HFFc6 (cell line): ENCODE data around the gene HIPK2. TPM values are rescaled to one million over a fixed set of nuclear protein-coding genes. Genes with fewer than 3 reads are reported as not detected.
A peak's percentile ranks its signal among the peaks of the same experiment; 100 is the strongest.
"Not testable (repeated sequence)": the region's sequence is repeated elsewhere in the genome, so short reads cannot be mapped to it uniquely, and the experiment has no call there.

Experiments
- DNase-seq: peaks from one replicate; pipeline ENCODE4 v3.0.0-alpha.2; 2018
- H3K27ac Mint-ChIP-seq: 2 replicates; pipeline ENCODE4 v1.8.0; 2020; ENCODE audit warnings: mild to moderate bottlenecking, mixed read lengths
- H3K27me3 Mint-ChIP-seq: 2 replicates; pipeline ENCODE4 v1.8.0; 2021; ENCODE audit warnings: mild to moderate bottlenecking, moderate library complexity, mixed read lengths; ENCODE audit not compliant: insufficient read depth
- H3K36me3 Mint-ChIP-seq: 2 replicates; pipeline ENCODE4 v1.8.0; 2021; ENCODE audit warnings: low read depth, mixed read lengths
- H3K4me1 Mint-ChIP-seq: 2 replicates; pipeline ENCODE4 v1.8.0; 2020; ENCODE audit warnings: low read depth, mixed read lengths
- H3K4me3 Mint-ChIP-seq: 2 replicates; pipeline ENCODE4 v1.8.0; 2020; ENCODE audit warnings: mild to moderate bottlenecking, moderate library complexity, mixed read lengths
- H3K9me3 Mint-ChIP-seq: 2 replicates; pipeline ENCODE4 v1.8.0; 2020; ENCODE audit warnings: mild to moderate bottlenecking, mixed read lengths
- total RNA-seq, 6 experiments: library from RNA; stranded (reverse); fragmentation: NEBNext Ultra II Directional; extraction: Animal tissue kit (Norgen Biotek cat#: 25700); gene quantifications; 2 replicates in 1 of 6; 3 replicates in 5 of 6; pipeline ENCODE4 v1.2.3, GENCODE V29; 2021
- TF ChIP-seq, protein P1 (sequence below): fragments of 200-600 bp; sonication (generic); IDR thresholded peaks from 2 replicates; pipeline ENCODE4 v1.5.0; 2021; ENCODE audit warnings: antibody characterized with exemption, mild to moderate bottlenecking

HIPK2 gene
- total RNA-seq, 6 experiments from 2014 or later: 14.6 to 33.4 (median 31.4) TPM

DNA sequence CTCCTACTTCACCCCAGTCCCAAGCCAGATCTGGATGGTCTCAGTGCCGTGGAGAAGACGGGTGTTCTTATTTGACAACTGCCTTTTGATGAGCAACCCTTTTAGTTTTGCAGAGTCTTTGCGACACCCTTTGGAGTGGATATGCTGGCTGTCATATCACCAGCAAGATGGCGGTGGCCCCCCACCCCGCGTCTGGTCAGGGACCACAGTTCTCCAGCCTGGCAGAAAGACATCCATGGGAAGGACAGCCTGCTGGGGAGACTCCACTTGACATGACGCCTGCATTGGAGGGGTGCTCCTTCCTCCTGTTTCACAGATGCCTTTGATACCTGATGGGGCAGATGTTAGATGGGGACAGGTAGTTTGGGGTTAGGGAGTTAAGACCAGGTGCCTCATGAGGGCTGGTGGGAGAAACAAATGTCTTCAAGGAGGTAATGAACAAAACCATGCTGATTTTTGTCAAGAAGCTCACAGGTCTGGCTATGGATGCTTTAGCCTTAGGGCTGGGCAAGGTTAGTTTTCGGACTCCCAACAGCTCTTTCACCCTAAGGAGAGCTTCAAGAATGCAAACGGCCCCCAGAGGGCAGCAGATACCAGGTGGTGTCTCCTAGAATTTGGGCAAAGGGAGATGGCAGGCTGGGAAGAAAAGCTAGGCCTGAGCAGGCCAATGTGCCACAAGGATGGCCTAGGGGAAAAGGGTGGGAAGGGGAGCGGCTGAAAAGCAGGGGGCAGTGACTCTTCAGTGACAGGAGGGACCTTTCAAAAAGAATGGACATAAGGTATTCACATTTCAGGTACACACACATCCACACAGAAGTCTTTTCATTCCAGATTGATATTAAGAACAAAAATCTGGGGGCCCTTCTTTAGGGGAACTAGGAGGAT, 159.1 kb downstream of the HIPK2 start:
- no peak overlapping the region for H3K4me3 Mint-ChIP-seq
- TF ChIP-seq, protein P1, sequence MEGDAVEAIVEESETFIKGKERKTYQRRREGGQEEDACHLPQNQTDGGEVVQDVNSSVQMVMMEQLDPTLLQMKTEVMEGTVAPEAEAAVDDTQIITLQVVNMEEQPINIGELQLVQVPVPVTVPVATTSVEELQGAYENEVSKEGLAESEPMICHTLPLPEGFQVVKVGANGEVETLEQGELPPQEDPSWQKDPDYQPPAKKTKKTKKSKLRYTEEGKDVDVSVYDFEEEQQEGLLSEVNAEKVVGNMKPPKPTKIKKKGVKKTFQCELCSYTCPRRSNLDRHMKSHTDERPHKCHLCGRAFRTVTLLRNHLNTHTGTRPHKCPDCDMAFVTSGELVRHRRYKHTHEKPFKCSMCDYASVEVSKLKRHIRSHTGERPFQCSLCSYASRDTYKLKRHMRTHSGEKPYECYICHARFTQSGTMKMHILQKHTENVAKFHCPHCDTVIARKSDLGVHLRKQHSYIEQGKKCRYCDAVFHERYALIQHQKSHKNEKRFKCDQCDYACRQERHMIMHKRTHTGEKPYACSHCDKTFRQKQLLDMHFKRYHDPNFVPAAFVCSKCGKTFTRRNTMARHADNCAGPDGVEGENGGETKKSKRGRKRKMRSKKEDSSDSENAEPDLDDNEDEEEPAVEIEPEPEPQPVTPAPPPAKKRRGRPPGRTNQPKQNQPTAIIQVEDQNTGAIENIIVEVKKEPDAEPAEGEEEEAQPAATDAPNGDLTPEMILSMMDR: peak; percentile 81
- peaks cover 13% of the 10 kb centered on the region for H3K4me1 Mint-ChIP-seq
- H3K27me3 Mint-ChIP-seq: peaks cover 3% of the 10 kb centered on the region
- H3K9me3 Mint-ChIP-seq: no peaks in the 10 kb centered on the region
- peak; percentile 38 for DNase-seq
- H3K36me3 Mint-ChIP-seq: no peaks in the 10 kb centered on the region
- H3K27ac Mint-ChIP-seq: peak overlapping the region; percentile 79

DNA sequence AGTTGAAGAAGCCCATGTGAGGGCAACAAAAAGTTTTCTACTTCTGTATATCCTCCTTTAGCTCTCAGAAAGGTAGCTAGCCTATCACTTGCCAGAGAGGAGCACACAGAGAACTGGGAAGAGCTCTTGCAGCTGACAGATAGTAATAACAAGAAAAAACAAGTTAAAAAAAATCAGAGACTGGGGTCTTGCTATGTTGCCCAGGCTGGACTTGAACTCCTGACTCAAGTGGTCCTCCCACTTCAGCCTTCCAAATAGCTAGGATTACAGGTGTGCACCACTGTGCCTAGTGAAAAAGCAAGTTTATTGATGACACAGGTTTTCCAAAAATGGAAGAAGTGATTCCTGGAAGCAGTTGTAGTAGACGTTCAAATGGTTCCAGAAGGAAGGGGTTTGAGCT, 160.7 kb downstream of the HIPK2 start:
- Mint-ChIP-seq H3K27me3 (no peaks in the 10 kb centered on the region; the same call in 1 of the 2 replicates), H3K27ac (no peak overlapping the region), H3K4me1 (peaks cover 13% of the 10 kb centered on the region), H3K36me3 (0 out of 2 replicates have a peak, but pooled peaks cover under 1% of the 10 kb centered on the region), H3K9me3 (no peaks in the 10 kb centered on the region), H3K4me3 (no peak overlapping the region)
- no peak for DNase-seq
- TF ChIP-seq, protein P1: no peak

DNA sequence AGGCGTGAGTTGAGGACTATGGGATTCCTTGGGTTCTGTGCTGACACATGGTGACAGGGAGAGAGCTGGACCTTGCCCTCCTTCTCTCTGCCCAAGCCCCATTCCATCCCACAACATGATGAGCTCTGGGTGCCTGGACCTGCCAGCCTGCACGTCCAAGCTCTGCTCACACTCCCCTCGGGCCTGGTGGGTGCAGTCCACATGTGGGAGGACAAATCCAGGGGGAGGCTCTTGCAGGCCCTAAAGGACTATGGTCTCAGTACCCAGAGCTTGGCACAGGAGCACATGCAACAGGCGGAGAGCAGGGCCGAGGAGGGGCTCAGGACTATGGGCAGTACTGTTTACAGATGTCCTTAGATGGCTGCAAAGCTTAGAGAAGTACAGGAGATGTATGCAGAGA, 162.9 kb downstream of the HIPK2 start:
- Mint-ChIP-seq H3K36me3 (peaks cover 9% of the 10 kb centered on the region; the same call in 1 of the 2 replicates), H3K4me3 (no peak overlapping the region), H3K27me3 (no peaks in the 10 kb centered on the region; the same call in 1 of the 2 replicates), H3K9me3 (no peaks in the 10 kb centered on the region), H3K27ac (no peak overlapping the region), H3K4me1 (peaks cover 13% of the 10 kb centered on the region)
- DNase-seq: no peak
- TF ChIP-seq, protein P1: no peak

DNA sequence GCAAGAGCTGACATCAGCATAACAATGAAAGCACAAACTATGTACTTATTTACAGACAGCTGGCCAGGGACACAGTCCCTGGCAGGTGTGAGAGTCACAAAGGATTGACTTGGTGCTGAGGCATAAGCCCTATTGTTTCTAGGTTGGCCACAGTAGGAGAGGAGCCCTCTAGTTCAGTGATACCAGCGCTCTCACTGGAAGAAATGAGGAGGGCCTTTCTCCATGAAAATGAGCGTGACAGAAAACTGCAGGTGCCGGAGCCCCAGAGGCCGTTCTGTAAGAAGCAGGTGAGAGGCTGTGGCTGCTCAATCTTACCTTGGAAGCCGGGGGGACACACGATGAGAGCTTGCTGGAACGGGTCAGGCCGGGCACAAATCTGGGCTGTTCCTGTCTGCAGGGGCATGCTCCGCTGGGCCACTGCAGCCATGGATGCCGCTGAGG, 163.8 kb downstream of the HIPK2 start:
- no peaks in the 10 kb centered on the region for H3K9me3 Mint-ChIP-seq
- peaks cover 4% of the 10 kb centered on the region for H3K4me1 Mint-ChIP-seq
- H3K4me3 Mint-ChIP-seq: no peak overlapping the region
- DNase-seq: no peak
- no peaks in the 10 kb centered on the region; the same call in 1 of the 2 replicates for H3K27me3 Mint-ChIP-seq
- no peak overlapping the region for H3K27ac Mint-ChIP-seq
- TF ChIP-seq, protein P1: no peak
- peaks cover 9% of the 10 kb centered on the region; the same call in 1 of the 2 replicates for H3K36me3 Mint-ChIP-seq

DNA sequence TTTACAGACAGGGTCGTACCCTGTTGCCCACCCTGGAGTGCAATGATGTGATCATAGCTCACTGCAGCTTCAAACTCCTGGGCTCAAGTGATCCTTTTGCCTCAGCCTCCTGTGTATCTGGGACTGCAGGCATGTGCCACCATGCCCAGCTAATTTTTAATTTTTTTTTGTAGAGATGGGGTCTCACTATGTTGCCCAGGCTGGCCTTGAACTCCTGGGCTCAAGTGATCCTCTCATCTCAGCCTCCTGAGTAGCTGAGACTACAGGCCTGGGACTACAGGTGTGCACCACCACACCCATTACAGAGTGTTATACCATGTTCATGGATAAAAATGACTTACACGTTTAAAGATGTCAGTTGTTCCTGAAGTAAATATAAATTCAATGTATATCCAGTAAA, 166.2 kb downstream of the HIPK2 start:
- H3K4me1 Mint-ChIP-seq, H3K27me3 Mint-ChIP-seq, H3K27ac Mint-ChIP-seq, DNase-seq, H3K9me3 Mint-ChIP-seq, H3K4me3 Mint-ChIP-seq: not testable (repeated sequence)
- H3K36me3 Mint-ChIP-seq: peaks cover 14% of the 10 kb centered on the region

DNA sequence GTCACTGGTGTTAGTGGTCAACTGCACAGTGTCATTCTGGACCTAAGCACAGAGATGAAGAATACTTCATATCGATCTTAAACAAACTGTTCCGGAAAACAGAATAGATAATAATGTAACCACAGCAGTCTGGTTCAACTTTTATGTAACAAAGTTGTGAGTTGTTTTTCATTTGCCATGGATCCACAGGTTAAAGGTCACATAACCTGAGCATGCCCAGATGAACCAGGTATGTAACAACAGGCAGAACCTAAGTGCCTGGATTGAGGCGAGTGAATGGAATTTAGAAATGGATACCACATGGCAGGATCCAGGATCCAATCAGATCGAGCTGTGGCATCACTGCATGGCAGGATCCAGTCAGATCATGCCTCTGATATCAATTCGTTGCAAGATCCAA, 167.2 kb downstream of the HIPK2 start:
- TF ChIP-seq, protein P1: no peak
- Mint-ChIP-seq H3K4me1 (no peaks in the 10 kb centered on the region), H3K36me3 (peaks cover 14% of the 10 kb centered on the region), H3K27me3 (no peaks in the 10 kb centered on the region; the same call in 1 of the 2 replicates), H3K9me3 (no peaks in the 10 kb centered on the region), H3K4me3 (no peak overlapping the region), H3K27ac (no peak overlapping the region)
- DNase-seq: no peak
